ENCODE results near the gene TMED9. TPM values are rescaled to one million over a fixed set of nuclear protein-coding genes. Genes with fewer than 3 reads are reported as not detected.

Gene TMED9
- total RNA-seq, 1 experiment from 2014 or later, result 133 TPM

GRCh38 chr5:177548495-177548894 is 43.5 kb upstream of the TMED9 start:
- Histone ChIP-seq H3K9me2 (ENCODE audit: insufficient read depth) (no peaks in the 10 kb centered on the region), H3K79me2 (ENCODE audit: insufficient read depth, low read length) (peaks cover 74% of the 10 kb centered on the region), H3K9ac (ENCODE audit: low read length) (no peak overlapping the region), H2AFZ (ENCODE audit: low read depth, low read length, poor library complexity, severe bottlenecking) (no peak overlapping the region), H4K20me1 (ENCODE audit: insufficient read depth) (no peaks in the 10 kb centered on the region), H3K4me2 (ENCODE audit: low read length) (no peak overlapping the region), H3K36me3 (ENCODE audit: control insufficient read depth in 1 of 2, insufficient read depth in 2 of 2, low read length in 2 of 2) (peaks cover 0 to 4% of the 10 kb centered on the region in 2 experiments; a peak in 1 of 4 replicates), H3K27me3 (ENCODE audit: insufficient read depth, low read length) (no peaks in the 10 kb centered on the region), H3K27ac (ENCODE audit: low read depth, low read length) (no peak overlapping the region), H3K4me3 (replicated peaks in 1 of 2; ENCODE audit: low read depth in 1 of 2, low read length in 2 of 2) (no peak overlapping the region), H3K4me1 (ENCODE audit: control insufficient read depth in 1 of 2, insufficient read depth in 2 of 2, low read length in 2 of 2) (peaks cover 6 to 15% of the 10 kb centered on the region in 2 experiments; a peak in 3 of 4 replicates), H3K9me3 (ENCODE audit: control insufficient read depth in 1 of 2, insufficient read depth in 1 of 2, low read depth in 1 of 2, low read length in 2 of 2) (no peaks in the 10 kb centered on the region)
- no peak for ATAC-seq
- RAD21 ChIA-PET (ENCODE audit: low non-redundant PET in 1 of 2, low total read pairs in 2 of 2, uncharacterized antibody in 2 of 2, unreplicated experiment in 2 of 2), result no interaction called here
- intact Hi-C loops (cut with micrococcal nuclease), result no loop called here
- POLR2A ChIA-PET, result no interaction called here
- no TSS peak for BruUV-seq (replicated peaks)
- CTCF ChIA-PET, result no interaction called here
- TF ChIP-seq ZNF274 (IDR thresholded peaks at IDR 0.05; ENCODE audit: low read depth, low read length) (no peak), SP1 (IDR thresholded peaks at IDR 0.05; ENCODE audit: low read depth) (no peak), POLR2AphosphoS5 (IDR thresholded peaks at IDR 0.05; ENCODE audit: low read depth, low read length) (no peak), EZH2 (IDR thresholded peaks at IDR 0.05) (no peak), RAD21 (IDR thresholded peaks at IDR 0.05; ENCODE audit: low read depth) (no peak)
- TF ChIP-seq, protein P1, sequence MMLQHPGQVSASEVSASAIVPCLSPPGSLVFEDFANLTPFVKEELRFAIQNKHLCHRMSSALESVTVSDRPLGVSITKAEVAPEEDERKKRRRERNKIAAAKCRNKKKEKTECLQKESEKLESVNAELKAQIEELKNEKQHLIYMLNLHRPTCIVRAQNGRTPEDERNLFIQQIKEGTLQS (IDR thresholded peaks at IDR 0.05), result no peak
- DNase-seq (ENCODE audit: low read depth, low spot score), result no peak

- ChIA-PET CTCF (no interaction called here), RAD21 (ENCODE audit: low non-redundant PET in 1 of 2, low total read pairs in 2 of 2, uncharacterized antibody in 2 of 2, unreplicated experiment in 2 of 2) (no interaction called here), POLR2A (no interaction called here)
- Histone ChIP-seq H3K9me3 (ENCODE audit: control insufficient read depth in 1 of 2, insufficient read depth in 1 of 2, low read depth in 1 of 2, low read length in 2 of 2) (no peaks in the 10 kb centered on the region), H3K4me2 (ENCODE audit: low read length) (no peak overlapping the region), H3K9me2 (ENCODE audit: insufficient read depth) (no peaks in the 10 kb centered on the region), H3K4me3 (replicated peaks in 1 of 2; ENCODE audit: low read depth in 1 of 2, low read length in 2 of 2) (no peak overlapping the region), H2AFZ (ENCODE audit: low read depth, low read length, poor library complexity, severe bottlenecking) (no peak overlapping the region), H3K36me3 (ENCODE audit: control insufficient read depth in 1 of 2, insufficient read depth in 2 of 2, low read length in 2 of 2) (peaks cover 0 to 4% of the 10 kb centered on the region in 2 experiments; a peak in 1 of 4 replicates), H3K27ac (ENCODE audit: low read depth, low read length) (no peak overlapping the region), H3K4me1 (ENCODE audit: control insufficient read depth in 1 of 2, insufficient read depth in 2 of 2, low read length in 2 of 2) (peaks cover 11 to 21% of the 10 kb centered on the region in 2 experiments; a peak in 3 of 4 replicates), H3K79me2 (ENCODE audit: insufficient read depth, low read length) (peaks cover 67% of the 10 kb centered on the region), H3K9ac (ENCODE audit: low read length) (no peak overlapping the region), H3K27me3 (ENCODE audit: insufficient read depth, low read length) (no peaks in the 10 kb centered on the region), H4K20me1 (ENCODE audit: insufficient read depth) (no peaks in the 10 kb centered on the region)
- no peak for DNase-seq (ENCODE audit: low read depth, low spot score)
- TF ChIP-seq SRF (IDR thresholded peaks at IDR 0.05; ENCODE audit: low read depth) (no peak), SIN3A (IDR thresholded peaks at IDR 0.05; ENCODE audit: low read depth) (no peak), EZH2phosphoT487 (IDR thresholded peaks at IDR 0.05; ENCODE audit: borderline replicate concordance) (no peak), POLR2A (IDR thresholded peaks at IDR 0.05; ENCODE audit: borderline replicate concordance, extremely low read depth, insufficient read depth, insufficient read length) (no peak), EGR1 (IDR thresholded peaks at IDR 0.05; ENCODE audit: low read depth) (no peak), CTCF (IDR thresholded peaks at IDR 0.05 in 2 of 3, conservative IDR thresholded peaks at IDR 0.05 in 1 of 3; ENCODE audit: borderline replicate concordance in 1 of 3, insufficient read depth in 1 of 3, low read depth in 2 of 3, low read length in 2 of 3) (no peak), RAD21 (IDR thresholded peaks at IDR 0.05; ENCODE audit: low read depth) (no peak), FOSL1 (IDR thresholded peaks at IDR 0.05; ENCODE audit: low read depth) (no peak), TCF7L2 (IDR thresholded peaks at IDR 0.05; ENCODE audit: borderline replicate concordance, extremely low read depth, insufficient read depth, insufficient read length) (no peak), ZFX (IDR thresholded peaks at IDR 0.05) (no peak), CBX3 (IDR thresholded peaks at IDR 0.05; ENCODE audit: low read depth) (no peak), ZNF274 (IDR thresholded peaks at IDR 0.05; ENCODE audit: low read depth, low read length) (no peak), JUND (IDR thresholded peaks at IDR 0.05) (no peak)
- TF ChIP-seq, protein P2, sequence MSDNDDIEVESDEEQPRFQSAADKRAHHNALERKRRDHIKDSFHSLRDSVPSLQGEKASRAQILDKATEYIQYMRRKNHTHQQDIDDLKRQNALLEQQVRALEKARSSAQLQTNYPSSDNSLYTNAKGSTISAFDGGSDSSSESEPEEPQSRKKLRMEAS (IDR thresholded peaks at IDR 0.05), result no peak
- intact Hi-C loops (cut with micrococcal nuclease), result no loop called here
- ATAC-seq, result no peak
- BruUV-seq (replicated peaks), result no TSS peak
These were observed 41.9 kb upstream of the TMED9 start for GRCh38 chr5:177550122-177550521.
